Transverse colon (tissue), 4 donors: ENCODE results near the gene TAF1A. TPM values are rescaled to one million over a fixed set of nuclear protein-coding genes. Genes with fewer than 3 reads are reported as not detected.
A peak's percentile ranks its signal among the peaks of the same experiment; 100 is the strongest.

Experiments
- DNase-seq: peaks from one replicate; pipeline ENCODE4 v3.0.0-alpha.2; 2019
- H3K27ac ChIP-seq, 4 donors: fragments of 200-600 bp; sonication (generic); 2 replicates each; pipeline ENCODE4 v1.5.1; 2016 to 2018; ENCODE audit warnings: inconsistent platforms in 4 of 4
- H3K27me3 ChIP-seq: fragments of 200-600 bp; sonication (generic); 2 replicates; pipeline ENCODE4 v1.5.1; 2017; ENCODE audit warnings: inconsistent platforms
- H3K36me3 ChIP-seq, 4 donors: fragments of 200-600 bp; sonication (generic); 2 replicates each; pipeline ENCODE4 v1.5.1; 2017 to 2019; ENCODE audit warnings: inconsistent platforms in 4 of 4
- H3K4me1 ChIP-seq, 4 donors: fragments of 200-600 bp; sonication (generic); 2 replicates each; pipeline ENCODE4 v1.5.1; 2017 to 2020; ENCODE audit warnings: inconsistent platforms in 4 of 4
- H3K4me3 ChIP-seq, 4 donors: fragments of 200-600 bp; sonication (generic); 1 replicate in 1 of 4; 2 replicates in 3 of 4; pipeline versions ENCODE4 v1.5.1 to v1.6.1; 2017 to 2019; ENCODE audit warnings: inconsistent platforms in 4 of 4
- H3K9me3 ChIP-seq, 2 donors: fragments of 200-600 bp; sonication (generic); 2 replicates each; pipeline ENCODE4 v1.5.1; 2017 to 2019; ENCODE audit warnings: inconsistent platforms in 2 of 2
- CTCF ChIP-seq, 5 experiments: fragments of 200-600 bp in 3 of 5; fragments of 450-650 bp in 2 of 5; sonication (generic) in 3 of 5; IDR thresholded peaks; 1 replicate in 2 of 5; 2 replicates in 3 of 5; pipeline ENCODE4 v1.5.1; 2016 to 2017; ENCODE audit warnings: antibody characterized with exemption in 5 of 5, inconsistent platforms in 3 of 5, mild to moderate bottlenecking in 2 of 5, moderate library complexity in 1 of 5
- EP300 ChIP-seq: sonication (generic); formaldehyde crosslinking; IDR thresholded peaks from one replicate; pipeline ENCODE4 v1.6.1; 2017; ENCODE audit warnings: antibody characterized with exemption, low read depth
- POLR2A ChIP-seq: fragments of 450-650 bp; IDR thresholded peaks from one replicate; pipeline ENCODE4 v1.6.1; 2016; ENCODE audit warnings: antibody characterized with exemption, mild to moderate bottlenecking, moderate library complexity
- POLR2AphosphoS5 ChIP-seq, 3 donors: sonication (generic); formaldehyde crosslinking; IDR thresholded peaks; one replicate each; pipeline ENCODE4 v1.6.1; 2016; ENCODE audit warnings: antibody characterized with exemption in 3 of 3
- WGBS, 2 donors: methylation state at CpG; one replicate each; pipeline ENCODE4 v1.1.5; 2018; ENCODE audit warnings: low coverage in 1 of 2; 5-methylcytosine and 5-hydroxymethylcytosine counted together
- in situ Hi-C, 4 donors: fragments of 200-750 bp; cut with MboI; loops; one replicate each; pipeline versions ENCODE4 v1.15.0 to v1.15.1; 2017; ENCODE audit warnings: low sequenced_read_pairs in 3 of 4, low pct_ligation_motif_present in 1 of 4, low pct_unique_long_range_greater_than_20kb in 1 of 4
- intact Hi-C: fragments of 100-400 bp; cut with DNase I; formaldehyde crosslinking; loops from one replicate; pipeline ENCODE4 v1.15.1; 2023; ENCODE audit warnings: low total_unique reads
- total RNA-seq, 4 donors: library from RNA; depleted of rRNA; stranded (reverse); fragments of >200 nt; gene quantifications; one replicate each; pipeline ENCODE4 v1.1.0, GENCODE V29; 2016

TAF1A gene
- 10 to 100 TPM in 1 of 4 donors, 1 to 10 TPM in 3; 2.2 to 10.1 (median 4.1) TPM for total RNA-seq

DNA sequence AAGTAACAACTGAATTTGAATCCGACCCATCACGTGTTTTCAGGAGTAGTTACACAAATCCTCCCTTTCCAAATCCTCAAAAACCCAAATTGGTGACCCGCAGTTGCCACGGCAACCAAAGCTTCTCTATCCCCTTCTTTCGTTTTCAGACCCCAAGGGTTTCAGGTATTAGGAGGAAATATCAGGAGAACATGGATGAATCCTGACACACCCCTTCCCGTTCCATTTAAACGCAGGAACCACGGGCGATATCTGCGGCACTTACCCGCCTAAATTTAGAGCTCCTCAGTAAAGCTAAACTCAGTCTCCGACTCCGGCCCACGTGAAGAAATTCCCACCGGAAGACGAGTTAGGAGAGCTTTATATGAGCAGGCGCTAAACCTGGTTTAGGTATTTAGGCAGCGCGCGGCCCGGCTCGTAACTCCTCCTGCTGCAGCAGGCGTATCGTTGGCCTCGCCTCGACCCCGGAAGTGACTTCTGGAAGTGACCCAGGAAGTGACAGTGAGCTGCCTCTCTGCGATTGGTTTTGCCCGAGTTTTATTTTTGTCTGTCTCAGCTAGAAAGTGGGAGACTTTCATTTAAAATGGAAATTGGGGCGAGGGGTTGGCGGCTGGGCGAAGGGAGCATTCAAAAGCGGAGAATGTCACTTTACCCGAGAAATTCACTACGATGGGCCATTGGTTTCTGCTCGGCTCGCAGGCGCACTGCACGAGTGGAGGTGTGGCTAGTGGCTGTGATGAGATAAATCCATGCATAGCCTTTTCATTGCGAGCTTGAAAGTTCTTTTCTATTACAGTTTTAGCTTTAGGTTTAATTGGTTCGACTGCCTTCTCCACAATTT is at the start of gene TAF1A:
Gene TAF1A, minus strand, starts transcription at position 472 of the 841 bp plus-strand sequence.
- peak; percentile 92 for DNase-seq
- Histone ChIP-seq H3K36me3 (no peaks in the 10 kb centered on the region), H3K4me3 (peak within 1 kb of the TSS; percentile 38 to 79 (median 61)), H3K27ac (peak within 1 kb of the TSS; percentile 82 to 91 (median 83)), H3K9me3 (no peaks in the 10 kb centered on the region), H3K4me1 (peaks cover 8 to 21% (median 14%) of the 10 kb centered on the region in 4 donors), H3K27me3 (no peaks in the 10 kb centered on the region)
- intact Hi-C loops (no loop called here), in situ Hi-C loops (no loop called here)
- TF ChIP-seq CTCF (IDR thresholded peaks at IDR 0.05) (no peak), POLR2A (peak; percentile 41), POLR2AphosphoS5 (IDR thresholded peaks at IDR 0.05) (peak in 2 of 3 donors; percentile 65 to 74)
- WGBS, 2 donors = 0 to 1% methylated on average over 23 to 41 of the region's 41 CpGs

DNA sequence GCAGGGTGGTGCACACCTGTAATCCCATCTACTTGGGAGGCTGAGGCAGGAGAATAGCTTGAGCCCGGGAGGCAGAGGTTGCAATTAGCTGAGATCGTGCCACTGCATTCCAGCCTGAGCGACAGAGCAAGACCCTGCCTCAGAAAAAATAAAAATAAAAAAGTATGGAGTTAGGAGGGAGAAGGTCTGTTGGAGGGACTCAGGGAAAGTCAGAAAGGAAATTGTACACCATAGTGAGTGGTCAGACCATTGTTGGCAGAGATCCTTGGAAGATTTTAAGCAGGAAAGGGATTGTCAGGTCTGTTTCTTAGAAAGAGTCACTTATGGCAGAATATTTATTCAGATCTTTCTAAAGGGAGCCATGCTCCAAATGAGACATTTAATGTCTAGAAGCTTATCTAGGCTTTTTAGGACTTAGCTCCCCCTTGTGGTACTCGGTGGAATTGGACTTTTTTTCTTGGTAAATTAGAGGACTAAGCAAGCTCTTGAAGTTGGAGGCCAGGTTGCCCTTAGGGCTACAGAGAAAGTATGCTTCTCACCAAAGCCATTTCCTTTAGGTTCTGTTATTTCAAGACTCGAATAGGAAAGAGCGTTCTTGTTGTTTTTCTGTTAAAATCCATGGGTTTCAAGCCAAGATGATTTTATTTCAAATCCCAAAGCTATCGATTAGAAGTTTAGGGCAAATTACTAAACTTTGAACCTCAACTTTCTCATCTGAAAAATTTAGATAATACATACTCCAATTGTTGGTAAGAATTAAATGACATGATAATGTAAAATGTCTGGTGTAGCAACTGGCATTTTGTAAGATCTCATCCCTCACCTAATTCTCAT is 44.7 kb upstream of the TAF1A start:
- peak; percentile 67 for DNase-seq
- H3K27me3 ChIP-seq = no peaks in the 10 kb centered on the region
- H3K36me3 ChIP-seq = peaks cover 0 to 34% (median 6%) of the 10 kb centered on the region in 4 donors
- TF ChIP-seq POLR2A = no peak
- TF ChIP-seq CTCF (IDR thresholded peaks at IDR 0.05) = peak; percentile 84 to 90 (median 88)
- H3K9me3 ChIP-seq = no peaks in the 10 kb centered on the region
- in situ Hi-C loops (loop anchor here (5.0 to 25.0 kb wide), 4 partner anchors 167 to 897 kb away; partner anchors contain the start of gene DUSP10 (in 1 of the 4)), intact Hi-C loops (no loop called here)
- H3K27ac ChIP-seq = no peak overlapping the region
- no peaks in the 10 kb centered on the region for H3K4me1 ChIP-seq
- 50% methylated on average over 7 of the region's 7 CpGs for WGBS, 2 donors
- H3K4me3 ChIP-seq = no peak overlapping the region

GRCh38 chr1:222632749-222633148 is 43.0 kb upstream of the TAF1A start:
- intact Hi-C loops = no loop called here
- no peak for TF ChIP-seq EP300
- TF ChIP-seq POLR2A = no peak
- no peak for TF ChIP-seq POLR2AphosphoS5 (IDR thresholded peaks at IDR 0.05)
- no peak for TF ChIP-seq CTCF (IDR thresholded peaks at IDR 0.05)
- Histone ChIP-seq H3K27me3 (no peaks in the 10 kb centered on the region), H3K27ac (no peak overlapping the region), H3K9me3 (no peaks in the 10 kb centered on the region), H3K4me3 (no peak overlapping the region), H3K4me1 (no peaks in the 10 kb centered on the region), H3K36me3 (peaks cover 0 to 43% (median 8%) of the 10 kb centered on the region in 4 donors)
- WGBS, 2 donors = 58 to 73% methylated on average over 2 of the region's 2 CpGs
- in situ Hi-C loops = loop anchor here (5.0 to 25.0 kb wide), 4 partner anchors 165 to 895 kb away; partner anchors contain the start of gene DUSP10 (in 1 of the 4)
- no peak for DNase-seq

- intact Hi-C loops (no loop called here), in situ Hi-C loops (loop anchor here (5.0 to 25.0 kb wide), 4 partner anchors 164 to 894 kb away; partner anchors contain the start of gene DUSP10 (in 1 of the 4))
- H3K27me3 ChIP-seq = no peaks in the 10 kb centered on the region
- H3K4me1 ChIP-seq = no peaks in the 10 kb centered on the region
- no peak overlapping the region for H3K27ac ChIP-seq
- 91 to 94% methylated on average over 2 to 3 of the region's 3 CpGs for WGBS, 2 donors
- no peak for DNase-seq
- H3K9me3 ChIP-seq = no peaks in the 10 kb centered on the region
- H3K4me3 ChIP-seq = no peak overlapping the region
- TF ChIP-seq POLR2AphosphoS5 (IDR thresholded peaks at IDR 0.05) = no peak
- no peak for TF ChIP-seq CTCF (IDR thresholded peaks at IDR 0.05)
- TF ChIP-seq POLR2A = no peak
- no peak for TF ChIP-seq EP300
- H3K36me3 ChIP-seq = peaks cover 0 to 53% (median 7%) of the 10 kb centered on the region in 4 donors
Observed at GRCh38 chr1:222631611-222632208, 42.0 kb upstream of the TAF1A start.
